GM19193 (cell line): Measurements from ENCODE around the gene ALG14.

Source experiments
- POLR2A ChIP-seq: IDR thresholded peaks from 4 replicates; pipeline ENCODE4 v1.6.1; 2011; ENCODE audit not compliant: insufficient read depth, insufficient read length; ENCODE audit errors: extremely low read depth

Gene ALG14

GRCh38 chr1:94989911-94990473 lies 82.8 kb downstream of the ALG14 start:
- TF ChIP-seq POLR2A: no peak

GRCh38 chr1:94989398-94989797 lies 83.4 kb downstream of the ALG14 start:
- TF ChIP-seq POLR2A: no peak

GRCh38 chr1:94988356-94988755 lies 84.4 kb downstream of the ALG14 start:
- no peak for TF ChIP-seq POLR2A

- TF ChIP-seq POLR2A: no peak
Observed at GRCh38 chr1:94986783-94987182, 86.0 kb downstream of the ALG14 start.

- no peak for TF ChIP-seq POLR2A
Observed at GRCh38 chr1:94983171-94983739, 89.5 kb downstream of the ALG14 start.

DNA sequence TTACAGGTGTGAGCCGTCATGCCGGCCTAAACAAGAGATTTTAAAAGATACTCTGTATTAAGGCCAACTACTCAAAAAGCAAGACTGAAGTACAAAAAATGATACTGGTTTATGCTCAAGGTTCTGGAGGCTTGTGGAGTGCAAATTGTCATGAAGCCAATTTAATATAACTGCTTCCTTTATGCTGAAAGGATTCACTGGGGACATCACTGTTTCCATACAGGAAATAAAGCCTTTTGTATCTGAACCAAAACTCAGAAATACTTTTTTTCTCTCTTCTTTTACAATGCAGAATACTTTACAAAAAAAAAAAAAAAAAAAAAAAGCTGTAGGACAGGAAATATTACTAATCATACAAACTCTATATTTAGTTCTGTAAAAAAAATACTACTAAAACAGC lies 90.4 kb downstream of the ALG14 start:
- TF ChIP-seq POLR2A: no peak

- no peak for TF ChIP-seq POLR2A
Observed at GRCh38 chr1:94981575-94981973, 91.2 kb downstream of the ALG14 start.

DNA sequence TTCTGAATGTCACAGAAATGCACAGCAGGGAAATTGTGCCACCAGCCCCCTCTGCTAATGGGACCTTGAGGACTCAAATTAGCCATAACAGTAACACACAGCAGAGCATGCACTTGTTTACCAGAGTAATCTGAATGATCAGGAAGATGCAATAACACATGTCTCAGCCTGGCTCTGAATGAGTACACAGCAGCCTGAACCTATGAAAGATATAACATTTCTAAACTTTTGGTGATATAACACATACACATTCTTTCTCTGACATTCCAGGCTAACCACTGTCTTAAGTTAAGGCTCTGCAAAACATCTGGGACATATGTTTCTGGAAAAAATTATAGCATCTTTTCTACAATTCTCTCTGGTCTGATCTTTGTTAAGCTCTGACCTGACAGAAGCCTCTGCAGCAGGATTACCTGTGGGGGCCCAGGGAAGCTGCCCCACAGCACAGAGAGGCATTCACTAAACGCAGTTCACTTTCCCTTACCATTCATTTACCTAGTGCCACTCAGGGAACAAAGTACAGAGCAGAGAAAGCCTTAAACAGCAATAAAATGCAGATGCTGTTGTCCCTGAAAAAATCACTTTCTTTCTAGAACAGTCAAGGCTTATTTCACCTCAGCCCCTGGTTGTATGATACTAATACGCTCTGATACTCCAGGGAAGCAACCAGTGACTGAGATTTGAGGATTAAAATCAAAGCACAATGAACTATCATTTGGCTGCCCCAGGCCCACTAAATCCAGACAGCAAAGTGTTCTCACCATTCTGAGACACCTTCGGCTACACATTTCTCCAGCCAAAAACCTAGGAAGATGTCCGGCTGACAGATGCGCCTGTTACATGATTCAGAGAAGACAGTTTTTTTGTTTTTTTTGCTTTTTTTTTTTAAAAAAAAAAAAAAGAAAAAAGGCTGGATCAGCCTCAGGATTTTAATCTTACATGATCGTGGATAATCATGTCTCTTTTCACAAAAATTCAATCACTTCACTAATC lies 91.9 kb downstream of the ALG14 start:
- no peak for TF ChIP-seq POLR2A

DNA sequence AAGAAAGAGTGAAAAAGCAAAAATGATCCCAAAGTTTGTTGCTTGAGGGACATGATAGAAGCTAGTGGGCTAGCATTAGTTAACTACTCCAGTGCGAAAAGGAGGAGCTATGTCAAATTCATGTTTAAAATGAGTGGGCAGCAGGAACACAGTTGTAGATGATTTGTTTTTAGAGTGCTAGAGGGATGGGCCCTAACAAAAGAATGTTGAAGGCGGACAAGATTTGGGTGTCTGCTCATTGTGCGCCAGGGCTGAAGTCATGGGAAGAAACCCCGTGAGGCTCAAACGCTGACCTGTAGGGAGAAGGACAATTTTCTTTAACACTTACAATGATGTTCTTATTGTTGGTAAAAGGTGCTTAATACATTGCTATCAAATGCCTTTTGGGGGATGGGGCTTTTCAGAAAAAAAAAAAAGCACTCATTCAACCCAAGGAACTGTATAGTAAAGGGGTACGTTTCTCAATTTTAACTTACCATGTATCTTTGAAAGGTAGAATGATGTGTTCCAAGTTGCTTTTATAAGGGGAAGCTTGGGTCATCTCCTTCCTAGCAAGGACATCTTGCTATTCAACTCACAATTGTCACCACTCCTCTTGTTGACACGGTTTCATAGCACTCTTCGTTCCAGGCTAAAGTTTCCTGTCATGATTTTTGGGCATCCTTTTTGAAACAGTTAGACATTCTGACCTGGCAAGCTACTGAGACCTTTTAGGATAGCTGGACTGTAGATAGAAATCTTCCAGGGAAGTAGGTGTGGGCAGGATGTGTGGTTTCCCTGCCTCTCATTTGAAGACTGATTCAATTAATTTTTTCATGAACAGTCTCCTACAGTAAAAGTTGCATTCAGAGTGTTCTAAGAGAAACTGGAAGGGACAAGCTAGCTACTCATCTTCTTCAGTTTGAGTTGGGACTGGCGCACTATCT lies 92.8 kb downstream of the ALG14 start:
- TF ChIP-seq POLR2A: no peak

DNA sequence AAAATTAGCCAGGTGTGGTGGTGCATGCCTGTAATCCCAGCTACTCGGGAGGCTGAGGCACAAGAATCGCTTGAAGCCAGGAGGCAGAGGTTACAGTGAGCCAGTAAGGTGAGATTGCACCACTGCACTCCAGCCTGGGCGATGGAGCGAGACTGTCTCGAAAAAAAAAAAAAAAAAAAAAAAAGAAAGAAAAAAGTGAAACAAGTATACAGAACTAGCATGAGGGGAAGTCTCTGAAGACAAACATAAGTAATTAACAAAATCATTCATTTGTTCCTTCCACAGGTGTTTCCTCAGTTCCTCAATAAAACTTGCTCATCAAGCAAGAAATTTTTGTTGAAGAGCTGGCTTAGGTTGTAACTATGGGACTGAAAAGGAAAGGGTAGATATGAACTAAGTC lies 93.6 kb downstream of the ALG14 start:
- TF ChIP-seq POLR2A: no peak

GRCh38 chr1:94978401-94978800 lies 94.3 kb downstream of the ALG14 start:
- no peak for TF ChIP-seq POLR2A

DNA sequence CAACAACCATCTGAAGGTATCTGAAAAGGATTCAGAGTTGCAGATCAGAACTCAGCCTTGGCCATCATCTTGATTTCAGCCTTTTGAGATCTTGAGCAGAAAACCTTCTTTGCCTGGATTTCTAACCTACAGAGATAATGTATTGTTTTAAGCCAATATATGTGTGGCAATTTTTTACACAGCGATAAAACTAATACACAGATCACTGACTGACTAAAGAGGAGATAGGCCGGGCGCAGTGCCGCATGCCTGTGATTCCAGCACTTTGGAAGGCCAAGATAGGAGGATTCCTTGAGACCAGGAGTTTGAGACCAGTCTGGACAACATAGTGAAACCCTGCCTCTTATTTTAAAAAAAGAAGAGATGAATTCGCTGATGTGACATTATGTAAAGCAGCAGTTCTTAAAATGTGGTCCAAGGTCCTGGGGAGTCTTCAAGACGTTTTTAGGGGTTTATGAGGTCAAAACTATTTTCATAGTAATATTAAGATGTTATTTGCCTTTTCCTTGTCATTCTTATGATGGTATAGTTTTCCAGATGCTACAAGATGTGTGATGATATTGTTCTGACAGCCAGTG lies 95.7 kb downstream of the ALG14 start:
- TF ChIP-seq POLR2A: no peak

GRCh38 chr1:94974824-94975223 lies 97.9 kb downstream of the ALG14 start:
- TF ChIP-seq POLR2A: no peak

DNA sequence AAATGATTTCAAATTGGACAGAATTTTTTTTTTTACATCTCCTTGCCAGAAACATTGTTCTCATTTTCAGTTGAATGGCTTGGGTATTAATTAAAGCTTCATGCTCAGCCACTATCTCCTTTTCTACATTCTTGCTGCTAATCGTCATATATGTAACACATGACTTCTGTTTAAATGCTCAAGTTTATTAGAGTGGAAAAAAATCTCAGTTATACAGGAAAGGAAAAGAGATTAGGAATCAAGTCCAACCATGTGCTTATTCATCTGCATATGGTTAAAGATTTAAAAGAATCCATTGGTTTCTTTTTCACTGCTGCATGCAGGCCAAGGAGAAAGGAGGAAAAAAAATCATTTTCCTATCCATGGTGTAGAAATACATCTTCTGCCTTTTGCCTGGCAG lies 98.5 kb downstream of the ALG14 start:
- no peak for TF ChIP-seq POLR2A
